ENCODE data around the gene GRAMD4.

Gene GRAMD4

DNA sequence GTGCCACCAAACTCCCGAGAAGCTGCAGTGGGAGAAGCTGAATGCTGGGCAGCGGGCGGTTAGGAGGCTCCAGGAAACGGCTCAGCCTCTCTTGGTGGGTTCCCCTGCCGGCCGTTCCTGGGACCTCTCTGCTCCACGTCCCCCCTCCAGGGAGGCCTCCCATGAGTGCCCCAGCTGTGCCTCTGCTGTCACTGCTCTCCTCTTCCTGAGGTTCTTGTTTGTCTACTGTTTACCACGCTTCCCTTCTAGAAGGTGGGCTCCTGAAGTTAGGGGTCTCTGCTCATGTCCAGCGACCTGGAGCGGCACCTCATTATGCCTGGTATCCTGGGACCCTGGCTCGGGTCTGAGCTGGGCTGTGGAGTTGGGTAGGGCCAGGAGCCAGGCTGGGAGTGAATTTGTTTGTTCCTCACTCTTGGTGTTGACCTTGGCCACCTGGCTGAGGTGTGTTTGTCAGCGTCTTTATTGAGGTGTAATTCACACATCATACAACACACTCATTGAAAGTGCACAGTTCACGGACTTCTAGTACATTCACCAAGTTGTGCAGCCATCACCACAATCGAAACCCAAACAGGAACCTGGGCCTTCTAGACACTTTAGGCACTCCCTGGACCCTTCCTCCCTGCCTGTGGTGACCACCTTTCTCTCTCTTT, 37.8 kb upstream of the GRAMD4 start:
- no peak for DNase-seq (ENCODE audit: low read depth, low spot score)

DNA sequence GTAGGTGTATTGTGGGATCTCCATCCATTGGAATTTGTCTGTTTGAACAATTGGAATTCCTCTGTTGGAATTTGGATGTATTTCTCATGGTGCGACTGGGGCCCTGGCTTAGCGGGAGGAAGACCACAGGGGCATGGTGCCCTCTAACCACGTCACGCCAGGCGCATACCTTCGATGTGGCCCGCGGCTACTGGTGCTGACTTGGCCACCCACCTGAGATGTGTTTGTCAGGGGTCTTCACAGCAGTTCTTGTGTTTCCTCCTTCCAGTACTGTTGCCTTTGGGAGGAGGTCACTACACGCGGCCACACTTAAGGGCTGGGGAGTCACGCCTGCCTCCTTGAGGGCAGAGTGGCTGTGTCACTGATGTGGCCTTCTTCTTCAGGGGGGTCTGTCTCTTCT, 36.6 kb upstream of the GRAMD4 start:
- no peak for DNase-seq (ENCODE audit: low read depth, low spot score)

DNA sequence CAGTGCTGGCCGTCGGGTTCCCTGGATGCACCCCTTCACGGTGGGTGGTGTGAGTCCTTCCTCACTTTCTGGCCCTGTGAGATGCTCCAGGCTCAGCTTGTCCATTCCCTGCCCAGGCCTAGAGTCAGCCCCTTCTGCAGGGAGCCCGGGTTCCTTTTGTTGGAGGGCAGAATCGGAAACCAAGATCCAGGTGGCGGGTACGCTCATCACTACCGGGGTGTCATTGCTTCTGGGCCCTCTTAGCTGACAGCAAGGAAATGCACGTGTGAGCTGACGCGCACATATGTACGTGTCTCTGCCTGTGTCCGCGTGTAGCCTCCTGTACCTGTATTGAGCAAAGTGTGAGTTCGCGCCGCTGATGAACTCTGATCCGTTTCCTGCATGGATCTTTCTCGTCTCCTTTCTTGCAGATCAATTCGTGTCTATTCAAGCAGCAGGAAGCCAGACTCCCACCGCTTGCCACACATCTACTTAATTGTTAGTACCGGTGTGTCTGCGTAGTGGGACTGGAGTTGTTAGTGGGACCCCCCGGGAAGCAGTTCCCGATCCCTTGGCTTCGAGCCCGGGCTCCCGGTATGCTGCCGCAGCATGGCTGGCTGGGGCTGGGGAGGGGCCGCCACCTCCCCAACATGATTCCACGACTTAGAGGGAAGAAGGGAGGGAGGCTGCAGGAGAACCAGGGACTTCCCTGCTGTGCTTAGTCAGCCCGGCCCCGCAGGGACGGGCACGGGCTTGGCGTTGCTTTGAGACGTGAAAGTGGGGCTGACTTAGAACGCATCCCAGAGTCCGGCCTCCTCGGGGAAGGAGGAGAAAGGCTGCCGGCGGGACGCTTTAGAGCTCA, 35.9 kb upstream of the GRAMD4 start:
- DNase-seq (ENCODE audit: low read depth, low spot score), result no peak

DNA sequence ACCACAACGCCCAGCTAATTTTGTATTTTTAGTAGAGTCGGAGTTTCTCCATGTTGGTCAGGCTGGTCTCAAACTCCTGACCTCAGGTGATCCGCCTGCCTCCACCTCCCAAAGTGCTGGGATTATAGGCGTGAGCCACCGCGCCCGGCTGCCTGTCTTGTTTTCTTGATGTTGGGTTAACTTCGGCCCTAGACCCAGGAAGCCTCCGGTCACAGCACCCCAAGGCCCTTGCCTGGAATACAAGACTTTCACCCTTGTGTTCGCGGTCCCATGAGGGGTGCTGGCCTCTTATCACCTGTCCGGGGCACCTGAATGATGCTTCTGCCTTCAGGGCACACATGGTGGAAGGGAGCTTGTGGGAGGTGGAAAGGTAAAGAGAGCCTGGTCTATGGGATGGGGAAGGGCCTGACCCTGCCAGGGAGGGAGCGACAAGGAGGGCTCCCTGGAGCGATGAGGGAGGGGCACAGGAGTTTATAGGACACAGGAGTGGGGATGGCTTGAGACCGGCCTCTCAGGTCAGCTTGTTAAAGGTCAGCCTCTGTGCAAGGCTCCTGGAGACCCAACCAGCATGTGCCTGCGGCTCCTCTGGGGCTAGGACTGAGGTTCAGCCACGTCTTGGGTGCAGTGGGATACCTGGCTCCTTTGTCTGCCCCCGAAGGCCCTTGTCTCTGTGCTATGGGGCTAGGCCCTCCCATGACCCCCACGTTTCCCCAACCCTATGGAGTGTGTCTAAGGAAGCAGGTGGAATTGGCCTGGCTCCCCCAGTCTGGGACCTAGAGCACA, 34.7 kb upstream of the GRAMD4 start:
- DNase-seq (ENCODE audit: low read depth, low spot score), result no peak

DNA sequence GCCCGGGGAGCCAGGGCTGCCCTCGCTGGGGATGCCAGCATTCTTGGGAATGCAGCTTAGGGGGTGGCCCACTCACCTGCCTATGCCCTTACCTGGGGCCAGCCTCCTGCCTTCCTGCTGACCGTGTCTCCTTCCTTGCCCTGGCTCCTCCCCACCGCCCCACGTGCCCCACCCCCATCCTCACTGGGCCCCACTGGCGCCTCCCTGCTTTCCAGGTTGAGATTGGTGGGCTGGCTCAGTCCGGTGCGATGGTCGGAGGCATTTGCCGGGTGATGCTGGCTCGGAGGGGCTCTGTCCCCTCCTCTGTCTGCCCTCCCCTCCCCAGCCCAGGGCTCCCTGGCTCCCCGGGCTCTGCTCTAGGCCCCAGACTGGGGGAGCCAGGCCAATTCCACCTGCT, 34.1 kb upstream of the GRAMD4 start:
- DNase-seq (ENCODE audit: low read depth, low spot score), result no peak

DNA sequence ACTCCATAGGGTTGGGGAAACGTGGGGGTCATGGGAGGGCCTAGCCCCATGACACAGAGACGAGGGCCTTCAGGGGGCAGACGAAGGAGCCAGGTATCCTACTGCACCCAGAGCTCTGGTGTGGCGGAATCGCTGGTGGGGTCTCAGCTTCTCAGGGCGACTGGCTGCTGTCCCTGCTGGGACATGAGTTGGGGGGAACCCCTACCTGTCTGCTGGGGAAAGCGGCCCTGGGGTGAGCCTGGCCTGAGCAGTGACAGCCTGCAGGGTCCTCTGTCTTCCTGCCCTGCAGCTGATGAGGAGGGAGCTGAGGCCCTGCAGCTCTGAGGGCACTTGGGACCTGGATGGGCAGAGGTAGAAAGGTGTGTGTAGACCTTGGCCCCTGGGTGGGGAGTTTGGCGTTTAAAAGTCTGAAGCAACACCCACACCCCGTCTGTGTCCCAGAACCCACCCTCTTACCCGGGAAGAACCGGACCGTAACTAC, 33.6 kb upstream of the GRAMD4 start:
- no peak for DNase-seq (ENCODE audit: low read depth, low spot score)

DNA sequence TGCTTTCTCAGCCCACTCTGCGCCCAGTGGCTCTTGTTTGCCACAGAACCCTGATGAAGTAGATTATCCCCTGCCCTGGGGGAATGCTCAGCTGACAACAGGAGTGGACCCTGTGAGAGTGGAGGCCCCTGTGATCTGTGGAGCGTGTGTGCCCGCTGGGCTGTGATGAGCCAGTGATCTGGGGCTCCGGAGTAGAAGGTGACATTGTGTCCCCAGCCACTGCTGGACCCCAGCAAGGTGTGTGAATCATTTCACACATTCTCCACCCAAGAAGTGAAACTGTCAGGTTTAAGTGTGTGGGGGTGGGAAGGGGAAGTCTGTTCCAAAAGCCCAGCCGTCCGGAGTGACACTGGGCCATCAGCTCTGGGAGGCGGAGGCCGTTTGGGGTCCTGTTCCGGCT, 33.1 kb upstream of the GRAMD4 start:
- DNase-seq (ENCODE audit: low read depth, low spot score), result no peak

DNA sequence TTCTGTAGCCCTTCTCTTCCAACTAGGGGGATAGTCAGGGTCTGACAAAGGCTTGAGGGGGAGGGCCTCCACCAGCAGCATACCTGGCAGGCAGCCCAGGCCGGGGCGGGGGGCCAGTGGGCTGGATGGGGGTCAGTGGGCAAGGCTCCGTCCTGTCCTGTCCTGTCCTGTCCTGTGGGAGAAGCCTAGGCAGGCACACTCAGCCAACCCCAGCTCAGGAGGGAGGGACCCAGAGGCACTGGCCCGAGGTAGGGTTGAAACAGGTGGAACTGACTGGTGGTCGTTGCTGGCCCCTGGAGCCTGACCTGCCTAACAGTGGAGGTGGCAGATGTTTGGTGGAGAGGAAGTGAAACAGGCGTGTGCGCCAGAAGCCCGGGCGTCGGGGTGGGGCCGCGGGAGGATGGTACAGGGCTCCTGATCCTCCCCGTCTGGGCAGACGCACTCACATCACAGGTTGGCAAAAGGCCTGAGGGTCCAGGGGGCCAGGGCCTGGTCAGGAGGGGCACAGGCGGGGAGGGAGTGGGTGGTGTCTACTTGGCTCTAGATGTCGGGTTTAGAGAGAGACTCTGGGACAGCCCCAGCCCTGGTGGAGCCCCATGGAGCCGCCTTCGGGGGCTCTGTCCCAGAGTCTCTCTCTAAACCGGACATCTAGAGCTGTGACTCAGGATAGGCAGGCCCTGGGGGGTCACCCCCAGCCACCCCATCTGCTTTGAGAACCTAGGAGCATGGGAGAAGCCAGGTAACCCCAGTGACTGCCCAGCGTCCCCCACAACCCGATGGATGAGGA, 32.5 kb upstream of the GRAMD4 start:
- no peak for DNase-seq (ENCODE audit: low read depth, low spot score)

DNA sequence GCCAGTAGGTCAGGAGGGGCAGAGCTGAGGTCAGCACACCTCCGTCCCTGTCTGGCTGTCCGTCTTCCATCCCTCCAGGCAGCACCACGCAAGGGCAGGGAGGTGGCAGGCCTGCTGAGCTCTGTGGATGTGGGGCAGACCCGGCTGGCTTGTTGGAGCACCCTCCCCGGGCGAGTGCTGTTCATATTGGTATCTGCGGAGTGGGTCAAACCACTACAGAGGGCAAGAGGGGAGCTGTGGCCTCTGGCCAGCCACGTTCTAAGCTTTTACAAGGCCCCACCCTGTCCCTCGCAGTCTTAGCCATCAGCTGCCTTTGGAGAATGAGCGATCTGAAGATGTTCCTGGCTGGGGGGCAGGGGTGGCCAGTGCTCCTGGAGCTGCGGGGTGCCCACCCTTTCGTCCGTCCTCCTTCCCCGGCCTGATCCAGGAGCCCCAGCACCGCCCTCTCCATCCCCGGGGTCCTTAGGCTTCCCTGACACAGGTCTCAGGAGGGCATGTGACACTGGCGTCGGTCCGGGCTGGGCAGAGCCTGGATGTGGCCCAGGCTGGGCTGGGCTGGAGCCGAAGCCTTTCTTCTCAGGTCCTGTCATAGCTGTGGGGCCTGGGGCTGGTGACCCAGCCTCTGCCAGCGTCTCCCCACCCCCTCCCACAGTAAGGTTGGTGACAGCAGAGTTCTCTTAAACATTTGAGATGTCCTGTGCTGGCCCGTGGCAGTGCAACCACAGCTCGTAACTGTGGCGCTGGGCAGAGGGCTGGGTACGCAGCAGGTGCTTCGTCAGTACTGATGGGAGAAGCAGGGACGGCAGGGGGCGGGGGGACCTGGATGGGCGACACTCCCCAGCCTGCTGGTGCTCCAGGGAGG, 31.7 kb upstream of the GRAMD4 start:
- no peak for DNase-seq (ENCODE audit: low read depth, low spot score)

DNA sequence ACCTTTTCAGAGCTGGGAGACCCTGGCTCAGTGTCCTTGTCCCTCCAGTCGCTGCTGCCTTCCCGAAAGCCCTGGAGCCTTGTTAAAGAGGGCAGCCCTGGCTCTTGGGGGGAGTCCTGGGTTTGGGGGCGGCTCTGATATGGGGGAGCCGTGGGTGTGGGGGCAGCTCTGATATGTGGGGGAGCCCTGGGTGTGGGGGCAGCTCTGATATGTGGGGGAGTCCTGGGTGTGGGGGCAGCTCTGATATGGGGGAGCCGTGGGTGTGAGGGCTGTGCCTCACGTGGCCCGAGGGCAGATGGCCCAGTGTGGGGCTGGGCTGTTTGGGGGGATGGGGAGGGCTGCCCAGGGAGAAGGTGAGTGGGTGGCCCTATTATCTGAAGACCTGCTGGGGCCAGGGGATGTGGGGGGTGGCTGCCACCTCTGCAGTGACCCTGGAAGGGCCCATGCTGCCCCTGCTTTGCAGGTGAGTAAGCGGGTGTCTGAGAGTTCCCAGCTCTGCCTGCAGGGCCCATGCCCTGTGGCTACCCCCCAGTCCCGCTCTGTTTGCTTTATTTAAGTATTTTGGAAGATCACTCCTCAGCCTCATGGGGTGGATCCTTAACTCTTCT, 30.9 kb upstream of the GRAMD4 start:
- DNase-seq (ENCODE audit: low read depth, low spot score), result no peak

DNA sequence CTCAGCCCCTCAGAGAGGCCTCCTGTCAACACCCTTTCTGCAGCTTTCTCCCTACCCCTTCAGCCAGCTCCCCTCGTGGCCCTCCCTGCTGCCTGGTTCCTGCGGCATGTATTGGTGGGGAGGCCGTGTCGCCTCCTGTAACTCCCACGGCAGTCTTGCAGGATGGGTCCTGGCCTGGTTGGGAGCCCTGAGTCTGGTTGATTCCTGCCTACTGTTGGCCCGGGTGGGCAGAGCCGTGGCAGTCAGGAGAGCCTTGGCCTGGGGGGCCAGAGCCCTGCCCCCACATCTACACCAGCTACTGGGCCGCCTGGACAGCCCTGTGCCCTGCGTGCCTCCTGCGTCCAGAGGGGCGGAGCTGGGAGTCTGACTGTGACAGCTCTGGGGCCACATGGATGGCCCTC, 30.3 kb upstream of the GRAMD4 start:
- DNase-seq (ENCODE audit: low read depth, low spot score), result no peak

DNA sequence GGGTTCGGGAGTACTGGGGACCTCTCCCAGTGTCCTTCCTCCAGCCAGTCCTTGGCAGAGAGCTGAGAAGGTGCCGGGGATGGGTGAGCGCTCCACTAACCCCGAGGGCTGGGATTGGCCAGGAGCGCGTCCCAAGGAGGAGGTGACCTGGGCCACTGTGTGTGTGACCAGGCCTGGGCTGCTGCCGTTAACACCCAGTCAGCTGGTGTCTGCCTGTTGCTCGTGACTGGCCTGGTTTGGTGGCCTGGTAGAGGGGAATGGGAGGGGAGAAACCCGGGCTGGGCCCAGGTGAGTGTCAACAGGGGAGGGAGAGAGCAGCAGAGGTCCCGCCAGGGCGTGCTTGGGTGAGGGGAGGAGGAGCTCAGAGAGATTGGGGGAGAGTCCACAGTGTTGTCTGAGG, 29.9 kb upstream of the GRAMD4 start:
- no peak for DNase-seq (ENCODE audit: low read depth, low spot score)

DNA sequence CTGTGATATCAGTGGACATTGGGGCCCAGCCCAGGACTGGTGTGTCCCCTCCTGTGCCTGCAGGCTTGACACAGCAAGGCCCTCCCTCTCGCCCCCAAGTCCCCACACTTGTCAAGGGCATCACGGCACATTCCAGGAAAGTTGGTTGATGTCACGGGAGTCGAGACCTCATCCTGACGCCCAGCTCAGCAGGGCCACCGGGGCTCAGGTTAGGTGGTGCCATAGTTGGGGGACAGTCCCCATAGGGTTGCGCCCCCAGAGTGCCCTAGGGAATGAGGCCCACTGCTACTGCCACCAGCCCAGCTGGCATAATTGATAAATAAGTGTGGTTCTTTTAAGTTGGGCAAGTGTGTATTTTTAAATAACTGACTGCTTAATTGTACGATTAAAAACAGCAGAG, 28.3 kb upstream of the GRAMD4 start:
- DNase-seq (ENCODE audit: low read depth, low spot score), result no peak

DNA sequence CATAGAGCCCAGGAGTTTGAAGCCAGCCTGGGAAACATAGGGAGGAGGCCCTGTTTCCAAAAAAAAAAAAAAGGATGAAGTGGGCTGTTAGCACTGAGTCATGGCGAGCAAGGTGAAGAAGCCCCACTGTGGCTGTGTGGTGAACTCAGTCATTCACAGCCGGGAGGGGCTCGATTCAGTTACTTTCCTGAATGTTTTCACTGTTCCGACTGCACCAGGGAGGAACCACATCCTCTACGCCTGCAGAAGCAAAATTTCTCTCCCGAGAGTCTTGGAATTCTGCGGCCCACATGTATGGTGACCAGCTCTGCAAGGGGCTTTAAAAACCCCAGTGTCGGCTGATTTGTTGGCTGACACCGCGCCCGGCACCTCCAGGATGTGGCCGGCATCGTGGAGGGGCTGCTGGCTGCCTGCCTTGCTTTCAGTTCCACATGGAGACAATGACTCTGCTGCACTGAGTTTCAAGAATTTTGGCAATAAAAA, 27.8 kb upstream of the GRAMD4 start:
- DNase-seq (ENCODE audit: low read depth, low spot score), result peak; percentile 85

DNA sequence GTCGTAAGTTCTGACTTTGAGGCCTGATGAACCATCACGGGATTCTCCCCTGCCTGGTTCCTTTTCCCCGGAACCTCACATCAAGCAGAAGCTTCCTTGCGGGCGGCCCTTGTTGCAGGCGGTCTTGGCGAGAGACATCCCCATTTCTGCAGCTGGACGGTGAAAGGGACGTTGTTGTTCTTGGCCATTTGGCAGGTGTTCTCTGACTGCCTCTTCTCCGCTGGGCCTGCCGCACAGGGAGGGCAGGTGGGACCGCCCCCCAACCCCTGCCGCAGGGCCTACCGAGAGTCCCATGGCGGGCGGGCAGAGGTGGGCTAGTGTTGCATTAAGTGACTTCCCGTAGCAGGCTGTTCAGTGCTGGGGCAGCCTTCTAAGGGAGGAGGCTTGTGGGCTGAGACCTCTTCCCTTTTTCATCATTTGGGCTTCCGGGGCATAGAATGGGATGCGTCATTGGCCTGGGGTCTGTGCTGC, 26.9 kb upstream of the GRAMD4 start:
- DNase-seq (ENCODE audit: low read depth, low spot score), result no peak

DNA sequence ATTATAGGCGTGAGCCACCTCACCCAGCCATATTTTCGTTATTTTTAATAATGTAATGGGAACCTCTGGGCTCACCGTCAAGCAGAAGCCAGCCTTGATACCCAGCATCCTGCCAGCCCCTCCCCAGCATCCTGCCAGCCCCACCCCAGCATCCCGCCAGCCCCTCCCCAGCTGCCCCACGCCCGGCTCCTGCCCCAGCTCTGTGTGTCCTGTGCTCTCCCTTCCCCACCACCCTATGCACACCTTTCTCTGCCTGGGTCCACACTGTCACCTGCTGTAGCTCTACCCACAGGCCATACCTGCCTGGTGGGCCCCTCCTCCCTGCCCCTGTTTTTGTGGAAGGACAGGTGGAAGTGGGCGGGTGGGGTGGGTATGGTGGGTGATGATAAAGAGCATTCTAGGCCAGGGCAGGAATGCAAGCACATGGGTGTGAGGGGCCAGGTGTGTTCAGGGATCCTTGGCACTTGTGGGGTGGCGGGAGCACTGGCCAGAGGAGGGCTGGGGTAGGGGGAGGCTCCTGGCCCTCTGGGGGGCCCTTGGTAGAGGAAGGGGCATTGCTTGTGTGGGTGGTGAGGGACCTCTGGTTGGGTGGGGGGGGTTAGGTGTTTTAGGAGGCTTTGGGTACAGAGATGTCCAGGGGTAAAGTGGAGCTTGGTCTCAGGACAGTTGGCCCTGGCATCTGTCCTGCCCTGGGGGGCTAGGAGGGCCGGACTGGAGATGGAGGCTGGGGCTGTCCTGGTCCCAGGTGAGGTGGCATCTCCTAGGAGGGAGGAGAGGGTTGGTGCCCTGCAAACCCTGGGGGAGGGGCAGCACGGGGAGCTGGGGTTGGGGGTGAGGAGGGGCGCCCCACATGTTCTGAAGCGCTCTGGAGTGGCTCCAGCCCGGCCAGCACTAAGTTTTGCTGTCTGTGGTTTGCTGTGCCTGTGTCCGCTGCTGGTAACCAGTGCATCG, 25.9 kb upstream of the GRAMD4 start:
- DNase-seq (ENCODE audit: low read depth, low spot score), result no peak

DNA sequence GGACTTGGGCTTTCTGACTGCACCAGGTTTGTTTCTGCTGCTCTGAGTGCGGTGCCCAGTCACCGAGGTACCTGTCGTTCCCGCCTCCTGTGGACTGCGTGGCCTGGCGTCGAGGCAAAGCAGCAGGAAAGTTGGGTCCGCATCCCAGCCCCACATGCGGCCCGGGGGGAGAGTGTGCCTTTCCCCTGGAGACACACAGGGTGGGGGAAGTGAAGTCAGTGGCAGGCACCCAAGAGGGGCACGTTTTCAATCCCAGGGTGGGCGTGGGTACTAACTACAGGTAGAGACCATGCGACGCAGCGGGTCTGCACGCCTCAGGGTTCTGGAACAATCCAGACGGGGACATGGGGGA, 25.3 kb upstream of the GRAMD4 start:
- no peak for DNase-seq (ENCODE audit: low read depth, low spot score)

DNA sequence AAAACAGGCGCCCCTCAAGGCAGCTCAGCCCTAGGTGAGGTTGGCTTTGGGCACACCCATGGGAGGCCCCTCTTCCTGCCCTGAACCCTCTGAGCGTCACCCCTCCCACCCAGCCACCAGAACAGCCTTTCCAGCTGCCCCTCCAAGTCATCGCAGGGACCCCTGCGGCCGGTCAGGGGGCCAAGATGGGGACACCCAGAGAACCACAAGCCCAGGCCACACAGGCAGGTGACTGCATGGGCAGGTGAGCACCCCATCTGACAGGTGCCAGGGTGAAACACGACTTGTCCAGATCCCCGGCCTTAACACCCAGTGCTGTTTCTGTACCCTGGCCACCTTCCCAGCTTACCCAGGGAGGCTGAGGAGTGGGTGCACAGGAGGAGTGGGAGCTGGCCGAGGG, 24.6 kb upstream of the GRAMD4 start:
- DNase-seq (ENCODE audit: low read depth, low spot score), result no peak

DNA sequence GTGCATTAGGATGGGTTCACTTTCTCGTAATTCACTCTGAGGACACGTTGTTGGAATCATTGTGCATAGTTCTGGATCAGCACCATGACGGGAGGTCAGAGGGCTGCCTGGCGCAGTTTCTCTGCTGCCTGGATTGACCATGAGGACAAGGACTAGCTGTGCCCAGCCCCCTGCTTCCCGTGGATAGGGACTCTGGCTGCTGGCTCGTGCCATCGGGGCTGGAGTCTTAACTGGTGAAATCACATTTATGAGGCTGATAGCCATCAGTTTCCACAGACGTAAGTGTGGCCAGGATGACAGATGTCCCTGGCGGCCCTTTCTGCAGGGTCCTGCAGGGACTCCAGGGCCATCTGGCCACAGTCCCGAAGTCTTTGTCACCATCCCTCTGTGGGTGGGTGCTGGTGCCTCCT, 24.1 kb upstream of the GRAMD4 start:
- DNase-seq (ENCODE audit: low read depth, low spot score), result no peak
